ENCODE data around the gene PRDM4. TPM values are rescaled to one million over a fixed set of nuclear protein-coding genes. Genes with fewer than 3 reads are reported as not detected.

The PRDM4 gene
- total RNA-seq (1 to 10 TPM; 6.2 to 7.5 TPM), polyA plus RNA-seq (1 to 10 TPM; 2.3 to 5.0 TPM)

- H3K27ac ChIP-seq (ENCODE audit: low read depth in 1 of 2, low read length in 2 of 2): peak within 1 kb of the TSS; percentile 17 to 32
- no peaks in the 10 kb centered on the region for H3K27me3 ChIP-seq (ENCODE audit: control insufficient read depth in 4 of 4, insufficient read depth in 4 of 4, low read length in 3 of 4)
- H3K36me3 ChIP-seq (ENCODE audit: control insufficient read depth in 4 of 4, insufficient read depth in 3 of 4, low read depth in 1 of 4, low read length in 3 of 4): peaks cover 7 to 15% (median 10%) of the 10 kb centered on the region in 4 donors
- peak within 1 kb of the TSS; percentile 29 to 68 for H3K9ac ChIP-seq (ENCODE audit: low read depth in 1 of 2, low read length in 2 of 2)
- peak within 1 kb of the TSS; percentile 77 to 98 (median 95) for H3K4me3 ChIP-seq (ENCODE audit: low read depth in 1 of 3, low read length in 3 of 3)
- H3K4me1 ChIP-seq (ENCODE audit: control insufficient read depth in 4 of 4, insufficient read depth in 4 of 4, low read length in 3 of 4): peaks cover 2 to 25% (median 22%) of the 10 kb centered on the region in 4 donors
- no peaks in the 10 kb centered on the region for H3K9me3 ChIP-seq (ENCODE audit: control insufficient read depth in 4 of 4, low read length in 3 of 4)
- no peak for TF ChIP-seq ATF3 (IDR thresholded peaks at IDR 0.05)
- peak; percentile 34 to 85 for TF ChIP-seq GABPA (IDR thresholded peaks at IDR 0.05 in 1 of 2, conservative IDR thresholded peaks at IDR 0.05 in 1 of 2)
- TF ChIP-seq HNF4G (IDR thresholded peaks at IDR 0.05): no peak
- TF ChIP-seq YY1 (IDR thresholded peaks at IDR 0.05): peak; percentile 71
- no peak for TF ChIP-seq TAF1 (conservative IDR thresholded peaks at IDR 0.05)
- TF ChIP-seq CTCF (IDR thresholded peaks at IDR 0.05; ENCODE audit: low read depth, low read length, missing input control): peak; percentile 25
- peak; percentile 85 for TF ChIP-seq ZBTB33 (IDR thresholded peaks at IDR 0.05)
- TF ChIP-seq HNF4A (conservative IDR thresholded peaks at IDR 0.05): no peak
- TF ChIP-seq MAX (IDR thresholded peaks at IDR 0.05): no peak
- TF ChIP-seq FOXA1 (IDR thresholded peaks at IDR 0.05): no peak
- TF ChIP-seq EGR1 (IDR thresholded peaks at IDR 0.05; ENCODE audit: low read depth in 2 of 2): no peak
- TF ChIP-seq RAD21 (IDR thresholded peaks at IDR 0.05): peak in 1 of 2 donors; percentile 10
- no peak for TF ChIP-seq RXRA (IDR thresholded peaks at IDR 0.05)
- peak; percentile 16 for TF ChIP-seq REST (IDR thresholded peaks at IDR 0.05)
- WGBS: under 1% methylated on average over 83 of the region's 83 CpGs
- peak; percentile 86 for DNase-seq (ENCODE audit: low spot score)
Observed at GRCh38 chr12:107760809-107761501, at the start of gene PRDM4. PRDM4 (minus strand) TSS chr12:107761137; CDS start chr12:107760515, 622 bp downstream.

Measured in liver (tissue), 9 donors.